GM15510 (cell line): ENCODE results near the gene MEPCE.

Experiments
- POLR2A ChIP-seq: IDR thresholded peaks from 3 replicates; pipeline ENCODE4 v1.6.1; 2011; ENCODE audit warnings: borderline replicate concordance; ENCODE audit not compliant: insufficient read length; ENCODE audit errors: extremely low read depth

Gene MEPCE

GRCh38 chr7:100429637-100430492 lies at the start of gene MEPCE:
Gene MEPCE, plus strand, starts transcription at chr7:100429831. Its CDS starts 188 bp downstream, at chr7:100430019.
- TF ChIP-seq POLR2A: no peak

- TF ChIP-seq POLR2A: no peak
Measured at GRCh38 chr7:100380196-100380595, 49.4 kb upstream of the MEPCE start.

- no peak for TF ChIP-seq POLR2A
Measured at GRCh38 chr7:100384628-100385294, 44.9 kb upstream of the MEPCE start.

GRCh38 chr7:100386940-100387339 lies 42.7 kb upstream of the MEPCE start:
- TF ChIP-seq POLR2A: no peak

- TF ChIP-seq POLR2A: no peak
Measured at GRCh38 chr7:100387695-100388094, 41.9 kb upstream of the MEPCE start.

- TF ChIP-seq POLR2A: no peak
Measured at GRCh38 chr7:100389437-100390088, 40.1 kb upstream of the MEPCE start.

- no peak for TF ChIP-seq POLR2A
Measured at GRCh38 chr7:100390286-100391009, 39.2 kb upstream of the MEPCE start.

GRCh38 chr7:100393233-100393905 lies 36.3 kb upstream of the MEPCE start:
- TF ChIP-seq POLR2A: no peak

- TF ChIP-seq POLR2A: no peak
Measured at GRCh38 chr7:100394077-100394476, 35.6 kb upstream of the MEPCE start.

- no peak for TF ChIP-seq POLR2A
Measured at GRCh38 chr7:100396421-100396982, 33.1 kb upstream of the MEPCE start.

- TF ChIP-seq POLR2A: no peak
Measured at GRCh38 chr7:100397315-100398081, 32.1 kb upstream of the MEPCE start.

- no peak for TF ChIP-seq POLR2A
Measured at GRCh38 chr7:100398239-100398638, 31.4 kb upstream of the MEPCE start.

GRCh38 chr7:100400041-100400440 lies 29.6 kb upstream of the MEPCE start:
- TF ChIP-seq POLR2A: no peak
